ENCODE measurements around the gene LATS1.

The LATS1 gene

GRCh38 chr6:149615805-149616204 lies 102.1 kb downstream of the LATS1 start:
- TF ChIP-seq EZH2phosphoT487 (IDR thresholded peaks at IDR 0.05; ENCODE audit: low read depth) (no peak), CTCF (IDR thresholded peaks at IDR 0.05; ENCODE audit: low read depth, low read length) (no peak)
- no peaks in the 10 kb centered on the region for H3K9me3 ChIP-seq (ENCODE audit: insufficient read depth, low read length)
- no peak overlapping the region for H3K4me2 ChIP-seq (ENCODE audit: low read length)
- H3K27me3 ChIP-seq (ENCODE audit: low read depth, low read length) = no peaks in the 10 kb centered on the region
- peaks cover 59% of the 10 kb centered on the region for H3K79me2 ChIP-seq (ENCODE audit: low read length)
- no peak overlapping the region for H3K4me3 ChIP-seq (ENCODE audit: low read length)
- H3K4me1 ChIP-seq (ENCODE audit: low read length) = no peaks in the 10 kb centered on the region
- H4K20me1 ChIP-seq (ENCODE audit: insufficient read depth, low read length) = 0 out of 2 replicates have a peak, but pooled peaks cover 3% of the 10 kb centered on the region
- no peak overlapping the region for H2AFZ ChIP-seq (ENCODE audit: low read depth, low read length)
- H3K27ac ChIP-seq (ENCODE audit: low read length) = no peak overlapping the region
- peaks cover 18% of the 10 kb centered on the region for H3K36me3 ChIP-seq (replicated peaks; ENCODE audit: low read depth, low read length)
- no peak overlapping the region for H3K9ac ChIP-seq (ENCODE audit: low read length)

DNA sequence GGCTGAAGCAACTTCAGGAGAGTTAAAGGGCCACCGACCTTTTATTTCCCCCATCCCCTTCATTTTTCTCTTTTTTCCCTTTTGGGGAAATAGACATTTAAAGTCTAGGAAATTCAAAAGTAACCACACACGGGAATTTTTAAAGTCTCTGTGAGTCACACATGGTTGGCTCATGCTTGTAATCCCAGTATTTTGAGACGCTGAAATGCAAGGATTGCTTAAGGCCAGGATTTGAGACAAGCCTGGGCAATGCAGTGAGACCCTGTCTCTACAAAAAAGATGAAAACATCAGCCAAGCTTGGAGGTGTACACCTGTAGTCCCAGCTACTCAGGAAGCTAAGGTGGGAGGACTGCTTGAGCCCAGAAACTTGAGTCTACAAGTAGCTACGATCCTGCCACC lies 103.6 kb downstream of the LATS1 start:
- 0 out of 2 replicates have a peak, but pooled peaks cover 3% of the 10 kb centered on the region for H4K20me1 ChIP-seq (ENCODE audit: insufficient read depth, low read length)
- TF ChIP-seq EZH2phosphoT487 (IDR thresholded peaks at IDR 0.05; ENCODE audit: low read depth) (no peak), CTCF (IDR thresholded peaks at IDR 0.05; ENCODE audit: low read depth, low read length) (no peak)

GRCh38 chr6:149608381-149608982 lies 109.4 kb downstream of the LATS1 start:
- Histone ChIP-seq H3K4me1 (ENCODE audit: low read length) (peaks cover 13% of the 10 kb centered on the region), H2AFZ (ENCODE audit: low read depth, low read length) (no peak overlapping the region), H3K27ac (ENCODE audit: low read length) (peak overlapping the region; percentile 12), H3K9me3 (ENCODE audit: insufficient read depth, low read length) (no peaks in the 10 kb centered on the region), H3K79me2 (ENCODE audit: low read length) (peaks cover 65% of the 10 kb centered on the region), H3K36me3 (replicated peaks; ENCODE audit: low read depth, low read length) (peaks cover 2% of the 10 kb centered on the region), H3K27me3 (ENCODE audit: low read depth, low read length) (no peaks in the 10 kb centered on the region), H3K9ac (ENCODE audit: low read length) (no peak overlapping the region; the same call in 1 of the 2 replicates), H4K20me1 (ENCODE audit: insufficient read depth, low read length) (peaks cover 6% of the 10 kb centered on the region; the same call in 1 of the 2 replicates), H3K4me2 (ENCODE audit: low read length) (peak overlapping the region; percentile 38), H3K4me3 (ENCODE audit: low read length) (peak overlapping the region; percentile 23; the same call in 1 of the 2 replicates)
- TF ChIP-seq EZH2phosphoT487 (IDR thresholded peaks at IDR 0.05; ENCODE audit: low read depth) (no peak), CTCF (IDR thresholded peaks at IDR 0.05; ENCODE audit: low read depth, low read length) (no peak)

More for the DNA sequence above, 103.6 kb downstream of the LATS1 start:
- Histone ChIP-seq H3K27me3 (ENCODE audit: low read depth, low read length) (no peaks in the 10 kb centered on the region), H3K27ac (ENCODE audit: low read length) (no peak overlapping the region), H3K9ac (ENCODE audit: low read length) (no peak overlapping the region), H3K4me1 (ENCODE audit: low read length) (peaks cover under 1% of the 10 kb centered on the region), H3K79me2 (ENCODE audit: low read length) (peaks cover 64% of the 10 kb centered on the region), H3K9me3 (ENCODE audit: insufficient read depth, low read length) (no peaks in the 10 kb centered on the region), H3K36me3 (replicated peaks; ENCODE audit: low read depth, low read length) (peaks cover 15% of the 10 kb centered on the region), H3K4me2 (ENCODE audit: low read length) (no peak overlapping the region), H2AFZ (ENCODE audit: low read depth, low read length) (no peak overlapping the region), H3K4me3 (ENCODE audit: low read length) (no peak overlapping the region)

Data from OCI-LY3 (cell line).